ENCODE results near the gene TPST2.

TPST2 gene

GRCh38 chr22:26484360-26484706 lies 105.6 kb downstream of the TPST2 start:
- POLR2A ChIA-PET: interaction anchor here (1.0 kb wide), 1 partner anchor 55 kb away, joined by 3 read pairs; no protein-coding TSS in a partner anchor
- no peak for DNase-seq (ENCODE audit: extremely low spot score)
- TF ChIP-seq CTCF (IDR thresholded peaks at IDR 0.05; ENCODE audit: control extremely low read depth, extremely low read depth, low read depth, missing control alignments): no peak
- CTCF ChIA-PET: interaction anchor here (0.9 to 5.5 kb wide), 8 partner anchors 9 to 183 kb away, joined by 3 to 28 read pairs (median 4); no protein-coding TSS in a partner anchor

- CTCF ChIA-PET: interaction anchor here (0.9 to 5.5 kb wide), 8 partner anchors 9 to 183 kb away, joined by 3 to 28 read pairs (median 4); no protein-coding TSS in a partner anchor
Observed at GRCh38 chr22:26483439-26484359, 106.2 kb downstream of the TPST2 start, which contains the start of the genes HPS4 and SRRD. Gene HPS4, minus strand, starts transcription at chr22:26483783. Its CDS starts 2,021 bp downstream, at chr22:26481762. Gene SRRD, plus strand, starts transcription at chr22:26483877. Its CDS starts 14 bp downstream, at chr22:26483891.

GRCh38 chr22:26483043-26483438 lies 106.9 kb downstream of the TPST2 start:
- ChIA-PET POLR2A (interaction anchor here (0.6 kb wide), 1 partner anchor 128 kb away, joined by 3 read pairs; no protein-coding TSS in a partner anchor), CTCF (interaction anchor here (1.4 to 5.5 kb wide), 6 partner anchors 12 to 118 kb away, joined by 3 to 28 read pairs (median 4); no protein-coding TSS in a partner anchor)
- TF ChIP-seq CTCF (IDR thresholded peaks at IDR 0.05; ENCODE audit: control extremely low read depth, extremely low read depth, low read depth, missing control alignments): no peak
- DNase-seq (ENCODE audit: extremely low spot score): no peak

More at GRCh38 chr22:26483439-26484359, 106.2 kb downstream of the TPST2 start, which contains the start of the genes HPS4 and SRRD:
- DNase-seq (ENCODE audit: extremely low spot score): peak; percentile 94
- no peak for TF ChIP-seq CTCF (IDR thresholded peaks at IDR 0.05; ENCODE audit: control extremely low read depth, extremely low read depth, low read depth, missing control alignments)
- POLR2A ChIA-PET: interaction anchor here (0.6 to 1.0 kb wide), 2 partner anchors 54 to 127 kb away, joined by 3 read pairs; no protein-coding TSS in a partner anchor

GRCh38 chr22:26482161-26482560 lies 107.8 kb downstream of the TPST2 start:
- ChIA-PET CTCF (interaction anchor here (1.1 to 5.5 kb wide), 5 partner anchors 21 to 183 kb away, joined by 3 to 28 read pairs (median 5); no protein-coding TSS in a partner anchor), POLR2A (no interaction called here)
- DNase-seq (ENCODE audit: extremely low spot score): no peak
- no peak for TF ChIP-seq CTCF (IDR thresholded peaks at IDR 0.05; ENCODE audit: control extremely low read depth, extremely low read depth, low read depth, missing control alignments)

GRCh38 chr22:26481694-26482093 lies 108.2 kb downstream of the TPST2 start:
- TF ChIP-seq CTCF (IDR thresholded peaks at IDR 0.05; ENCODE audit: control extremely low read depth, extremely low read depth, low read depth, missing control alignments): no peak
- POLR2A ChIA-PET: interaction anchor here (1.1 kb wide), 1 partner anchor 9 kb away, joined by 3 read pairs; no protein-coding TSS in a partner anchor
- no peak for DNase-seq (ENCODE audit: extremely low spot score)
- CTCF ChIA-PET: interaction anchor here (0.8 to 5.5 kb wide), 7 partner anchors 9 to 183 kb away, joined by 3 to 28 read pairs (median 4); no protein-coding TSS in a partner anchor

GRCh38 chr22:26481112-26481693 lies 108.7 kb downstream of the TPST2 start:
- CTCF ChIA-PET: interaction anchor here (0.8 to 5.5 kb wide), 6 partner anchors 10 to 184 kb away, joined by 3 to 28 read pairs (median 4); no protein-coding TSS in a partner anchor
- no peak for TF ChIP-seq CTCF (IDR thresholded peaks at IDR 0.05; ENCODE audit: control extremely low read depth, extremely low read depth, low read depth, missing control alignments)
- DNase-seq (ENCODE audit: extremely low spot score): no peak
- POLR2A ChIA-PET: interaction anchor here (1.1 kb wide), 1 partner anchor 9 kb away, joined by 3 read pairs; no protein-coding TSS in a partner anchor

Measured in GM10248 (cell line).